ENCODE data around the gene HNF1B.

- TF ChIP-seq POLR2AphosphoS5 (IDR thresholded peaks at IDR 0.05; ENCODE audit: low read depth, low read length) (no peak), POLR2A (IDR thresholded peaks at IDR 0.05; ENCODE audit: low read depth, low read length) (no peak), TAF1 (IDR thresholded peaks at IDR 0.05; ENCODE audit: low read depth, low read length) (no peak), SPI1 (IDR thresholded peaks at IDR 0.05; ENCODE audit: low read depth, low read length) (no peak), POU2F2 (IDR thresholded peaks at IDR 0.05; ENCODE audit: low read depth, low read length) (no peak)
These were observed 22.1 kb upstream of the HNF1B start for GRCh38 chr17:37766971-37767370.
